Activated T-cell treated with anti-CD3 and anti-CD28 coated beads, Interleukin-2, amount 50 U/mL, for 72 hours (primary cell): ENCODE data around the gene INCA1. TPM values are rescaled to one million over a fixed set of nuclear protein-coding genes. Genes with fewer than 3 reads are reported as not detected.

Experiments used
- ATAC-seq, 2 donors: fragments of 150-1000 bp; cut with Tn5 transposase; replicated peaks in 1 of 2; 2 replicates each; pipeline ENCODE4 v1.10.0; 2021; ENCODE audit warnings: moderate library complexity in 2 of 2, mild to moderate bottlenecking in 1 of 2
- DNase-seq, 2 donors: peaks; one replicate each; pipeline ENCODE4 v3.0.0; 2021 to 2022; ENCODE audit warnings: mixed read lengths in 1 of 2
- H3K27ac Mint-ChIP-seq: one replicate; pipeline ENCODE4 v1.8.0; 2022; ENCODE audit warnings: mild to moderate bottlenecking, moderate library complexity, mixed read lengths
- H3K27me3 Mint-ChIP-seq: one replicate; pipeline ENCODE4 v1.8.0; 2022; ENCODE audit warnings: low read depth, mixed read lengths
- H3K36me3 Mint-ChIP-seq, 2 donors: one replicate each; pipeline ENCODE4 v1.8.0; 2022; ENCODE audit warnings: mixed read lengths in 2 of 2, mild to moderate bottlenecking in 1 of 2; ENCODE audit not compliant: insufficient read depth in 2 of 2
- H3K4me1 Mint-ChIP-seq: one replicate; pipeline ENCODE4 v1.8.0; 2022; ENCODE audit warnings: low read depth, mixed read lengths
- H3K4me3 Mint-ChIP-seq, 2 donors: one replicate each; pipeline ENCODE4 v1.8.0; 2022; ENCODE audit warnings: mild to moderate bottlenecking in 2 of 2, mixed read lengths in 2 of 2, moderate library complexity in 2 of 2
- H3K9me3 Mint-ChIP-seq, 2 donors: one replicate each; pipeline ENCODE4 v1.8.0; 2022; ENCODE audit warnings: mixed read lengths in 2 of 2
- total RNA-seq, 2 donors: library from RNA; stranded (reverse); gene quantifications; one replicate each; pipeline ENCODE4 v1.2.3, GENCODE V29; 2022

Gene INCA1
- total RNA-seq, 2 donors from 2014 or later = 0.60 TPM; not detected in 1

DNA sequence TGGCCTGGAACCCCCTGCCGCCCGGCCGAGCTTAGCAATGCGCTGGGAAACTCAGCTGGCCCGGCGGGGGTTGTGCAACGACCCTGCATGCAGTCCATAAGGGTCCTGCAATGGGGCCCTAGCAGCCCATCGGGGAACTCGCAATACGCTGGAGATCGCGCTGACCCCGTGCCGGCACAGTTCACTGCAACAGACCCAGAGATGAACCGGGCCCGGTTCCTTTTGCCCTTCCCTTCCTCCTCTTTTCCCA, 57.9 kb downstream of the INCA1 start:
- peaks cover 51% of the 10 kb centered on the region for H3K4me1 Mint-ChIP-seq
- ATAC-seq = peak in 1 of 2 donors; percentile 3
- H3K9me3 Mint-ChIP-seq = no peaks in the 10 kb centered on the region
- H3K36me3 Mint-ChIP-seq = peaks cover 24 to 46% of the 10 kb centered on the region in 2 donors
- no peaks in the 10 kb centered on the region for H3K27me3 Mint-ChIP-seq
- DNase-seq = no peak
- H3K4me3 Mint-ChIP-seq = peak overlapping the region; percentile 93 to 98
- H3K27ac Mint-ChIP-seq = no peak overlapping the region

DNA sequence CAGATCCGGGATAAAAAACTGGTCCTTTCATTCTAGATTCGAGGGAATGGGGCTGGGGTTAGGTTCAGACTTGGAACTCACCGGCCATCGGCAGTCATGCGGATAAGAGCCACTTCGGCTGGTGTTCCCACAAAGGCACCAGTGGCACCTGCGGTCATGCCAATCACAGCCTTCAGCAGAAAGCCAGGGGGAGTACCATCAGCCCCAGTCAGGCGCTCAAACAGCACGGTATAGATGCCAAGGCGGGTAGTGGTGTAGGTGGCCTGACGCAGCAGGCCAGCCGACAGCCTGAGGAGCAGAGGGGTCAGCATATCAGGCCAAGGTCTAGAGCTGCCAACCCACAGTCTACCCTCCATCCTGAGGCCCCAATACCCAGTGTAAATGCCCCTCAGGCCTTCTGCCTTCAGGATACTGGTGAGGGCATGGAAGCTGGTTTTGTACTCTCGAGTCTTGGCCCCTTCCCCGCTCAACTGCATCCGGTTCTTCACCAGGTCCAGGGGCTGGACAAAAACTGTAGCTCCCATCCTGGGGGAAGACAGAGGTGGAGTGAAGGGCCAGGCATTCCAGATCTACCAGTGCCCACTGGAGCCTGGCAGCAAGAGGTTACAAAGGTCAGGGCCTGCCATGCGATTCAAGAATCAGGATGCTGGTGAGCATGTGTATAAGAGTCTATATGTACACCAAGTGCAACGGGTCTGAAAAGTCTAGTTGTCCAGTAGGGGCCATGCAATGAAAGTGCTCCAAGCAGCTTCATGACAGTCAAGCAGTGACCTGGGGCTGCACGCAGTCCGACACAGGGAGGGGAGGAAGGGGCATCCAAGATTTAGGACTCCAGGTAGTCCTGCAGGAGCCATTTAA, 58.4 kb downstream of the INCA1 start:
- no peaks in the 10 kb centered on the region for H3K9me3 Mint-ChIP-seq
- peaks cover 19 to 40% of the 10 kb centered on the region in 2 donors for H3K36me3 Mint-ChIP-seq
- peak overlapping the region; percentile 77 for H3K27ac Mint-ChIP-seq
- H3K4me3 Mint-ChIP-seq = peak overlapping the region; percentile 93 to 98
- peaks cover 51% of the 10 kb centered on the region for H3K4me1 Mint-ChIP-seq
- DNase-seq (no peak), ATAC-seq (no peak)
- no peaks in the 10 kb centered on the region for H3K27me3 Mint-ChIP-seq

Other genes starting within 250 kb of the INCA1 start
- not detected for gene TM4SF5, start 225.6 kb downstream of the INCA1 start, total RNA-seq
- 1 to 10 TPM in 1 of 2 donors, under 1 TPM in 1; 0.46 to 1.1 TPM for gene VMO1, start 211.2 kb downstream of the INCA1 start, total RNA-seq
- gene GLTPD2, start 208.6 kb downstream of the INCA1 start, total RNA-seq = not detected
- 10 to 100 TPM; 56.3 to 68.7 TPM for gene PSMB6, start 201.4 kb downstream of the INCA1 start, total RNA-seq
- 10 to 100 TPM; 27.5 to 50.9 TPM for gene PLD2, start 190.4 kb downstream of the INCA1 start, total RNA-seq
- 10 to 100 TPM; 74.4 to 82.7 TPM for gene MINK1, start 164.2 kb downstream of the INCA1 start, total RNA-seq
- 1 to 10 TPM; 3.4 to 4.7 TPM for gene C17orf107, start 98.0 kb downstream of the INCA1 start, total RNA-seq
- under 1 TPM; 0.60 to 0.89 TPM for gene CHRNE, start 94.4 kb downstream of the INCA1 start, total RNA-seq
- under 1 TPM in 1 of 2 donors, not detected in 1; 0.26 TPM for gene GP1BA, start 65.2 kb downstream of the INCA1 start, total RNA-seq
- 10 to 100 TPM; 40.4 to 43.8 TPM for gene SLC25A11, start 57.5 kb downstream of the INCA1 start, total RNA-seq
- 100 to 1,000 TPM; 176 to 201 TPM for gene RNF167, start 57.3 kb downstream of the INCA1 start, total RNA-seq
- gene PFN1, start 49.0 kb downstream of the INCA1 start, total RNA-seq = 1,000 to 10,000 TPM; 1,225 to 1,232 TPM
- gene ENO3, start 46.4 kb downstream of the INCA1 start, total RNA-seq = 100 to 1,000 TPM in 1 of 2 donors, 10 to 100 TPM in 1; 90.0 to 102 TPM
- 100 to 1,000 TPM; 140 to 158 TPM for gene SPAG7, start 29.7 kb downstream of the INCA1 start, total RNA-seq
- 100 to 1,000 TPM; 206 to 207 TPM for gene CAMTA2, start 9.8 kb downstream of the INCA1 start, total RNA-seq
- 10 to 100 TPM; 38.3 to 41.3 TPM for gene KIF1C, start 428 bp upstream of the INCA1 start, total RNA-seq
- gene SLC52A1, start 37.9 kb upstream of the INCA1 start, total RNA-seq = under 1 TPM; 0.23 to 0.46 TPM
- gene ZFP3, start 80.9 kb upstream of the INCA1 start, total RNA-seq = 1 to 10 TPM; 3.1 to 3.6 TPM
- gene ZNF232, start 114.4 kb upstream of the INCA1 start, total RNA-seq = 10 to 100 TPM; 10.4 to 15.7 TPM
- gene USP6, start 118.5 kb upstream of the INCA1 start, total RNA-seq = under 1 TPM; 0.02 to 0.19 TPM
- 1 to 10 TPM; 5.3 to 7.8 TPM for gene ZNF594, start 194.3 kb upstream of the INCA1 start, total RNA-seq
- not detected for gene SCIMP, start 237.3 kb upstream of the INCA1 start, total RNA-seq